C4-2B (cell line): Measurements from ENCODE around the gene PCNX3.

Source experiments
- ZFX ChIP-seq: fragments of 450-650 bp; IDR thresholded peaks from 2 replicates; pipeline ENCODE4 v1.6.1; 2017
- TF ChIP-seq, protein P1 (sequence below): fragments of 450-650 bp; conservative IDR thresholded peaks from 2 replicates; pipeline ENCODE4 v1.5.1; 2017; ENCODE audit warnings: mild to moderate bottlenecking

DNA sequence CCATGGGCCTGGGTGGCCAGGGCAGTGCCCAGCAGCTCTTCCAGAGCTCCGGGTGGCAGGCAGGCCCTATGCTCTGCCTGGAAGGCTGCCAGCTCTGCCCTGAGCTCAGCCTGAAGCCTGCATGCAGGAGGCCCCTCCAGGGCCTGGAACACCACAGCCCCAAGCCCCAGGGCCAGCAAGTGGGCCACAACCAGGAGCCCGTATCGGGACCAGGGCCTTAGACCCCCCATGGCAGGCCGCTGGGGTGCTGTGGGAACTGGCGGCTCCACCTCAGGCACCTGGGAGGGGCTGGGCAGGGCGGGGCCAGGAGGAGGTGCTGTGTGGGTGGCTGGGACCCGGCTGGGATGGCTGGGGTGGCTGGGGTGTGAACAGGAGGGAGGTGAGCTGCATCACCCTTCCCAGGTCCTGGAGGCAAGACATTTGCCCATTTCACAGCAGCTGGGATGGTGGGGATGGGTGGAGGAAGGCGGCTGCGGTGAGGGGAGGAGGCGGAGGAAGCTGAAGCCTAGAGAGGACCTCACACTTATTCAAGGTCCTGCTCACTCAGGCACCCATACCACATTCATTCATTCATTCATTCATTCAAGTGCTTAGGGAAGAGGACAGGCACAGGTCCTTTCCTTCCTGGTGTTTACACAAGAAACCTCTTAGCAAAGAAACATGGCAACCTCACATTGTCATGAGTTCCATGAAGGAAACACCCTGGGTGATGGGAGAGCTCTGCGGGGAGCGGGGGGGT lies 19.9 kb upstream of the PCNX3 start, which contains the start of gene KCNK7:
- TF ChIP-seq, protein P1, sequence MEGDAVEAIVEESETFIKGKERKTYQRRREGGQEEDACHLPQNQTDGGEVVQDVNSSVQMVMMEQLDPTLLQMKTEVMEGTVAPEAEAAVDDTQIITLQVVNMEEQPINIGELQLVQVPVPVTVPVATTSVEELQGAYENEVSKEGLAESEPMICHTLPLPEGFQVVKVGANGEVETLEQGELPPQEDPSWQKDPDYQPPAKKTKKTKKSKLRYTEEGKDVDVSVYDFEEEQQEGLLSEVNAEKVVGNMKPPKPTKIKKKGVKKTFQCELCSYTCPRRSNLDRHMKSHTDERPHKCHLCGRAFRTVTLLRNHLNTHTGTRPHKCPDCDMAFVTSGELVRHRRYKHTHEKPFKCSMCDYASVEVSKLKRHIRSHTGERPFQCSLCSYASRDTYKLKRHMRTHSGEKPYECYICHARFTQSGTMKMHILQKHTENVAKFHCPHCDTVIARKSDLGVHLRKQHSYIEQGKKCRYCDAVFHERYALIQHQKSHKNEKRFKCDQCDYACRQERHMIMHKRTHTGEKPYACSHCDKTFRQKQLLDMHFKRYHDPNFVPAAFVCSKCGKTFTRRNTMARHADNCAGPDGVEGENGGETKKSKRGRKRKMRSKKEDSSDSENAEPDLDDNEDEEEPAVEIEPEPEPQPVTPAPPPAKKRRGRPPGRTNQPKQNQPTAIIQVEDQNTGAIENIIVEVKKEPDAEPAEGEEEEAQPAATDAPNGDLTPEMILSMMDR, result no peak
- TF ChIP-seq ZFX, result no peak
